8988T (cell line): Measurements from ENCODE around the gene PCDHA8.
"Not testable (repeated sequence)": the region's sequence is repeated elsewhere in the genome, so short reads cannot be mapped to it uniquely, and the experiment has no call there.

Experiments
- DNase-seq: peaks from one replicate; pipeline ENCODE4 v3.0.0; 2011

Gene PCDHA8

GRCh38 chr5:140829511-140830501 is 11.2 kb upstream of the PCDHA8 start:
- DNase-seq: not testable (repeated sequence)

- DNase-seq: no peak
These were observed 7.0 kb upstream of the PCDHA8 start, which contains the start of gene PCDHA7 for GRCh38 chr5:140833993-140834392. PCDHA7 (plus strand) TSS chr5:140834269; CDS start chr5:140834384, 115 bp downstream.

GRCh38 chr5:140834439-140835008 is 6.5 kb upstream of the PCDHA8 start:
- DNase-seq: not testable (repeated sequence)

- DNase-seq: no peak
These were observed 5.1 kb upstream of the PCDHA8 start for GRCh38 chr5:140835622-140836510.

GRCh38 chr5:140842798-140843733 is 2.1 kb downstream of the PCDHA8 start:
- no peak for DNase-seq

GRCh38 chr5:140848139-140849102 is 7.4 kb downstream of the PCDHA8 start, which contains the start of gene PCDHA9:
PCDHA9 (plus strand) TSS chr5:140848382; CDS start chr5:140848496, 114 bp downstream.
- not testable (repeated sequence) for DNase-seq

GRCh38 chr5:140849831-140850634 is 9.0 kb downstream of the PCDHA8 start:
- DNase-seq: not testable (repeated sequence)

- peak; percentile 48 for DNase-seq
These were observed 15.0 kb downstream of the PCDHA8 start, which contains the start of gene PCDHA10 for GRCh38 chr5:140855772-140856674. PCDHA10 (plus strand) TSS chr5:140855897; CDS start chr5:140856049, 152 bp downstream.

- DNase-seq: no peak
These were observed 16.4 kb downstream of the PCDHA8 start for GRCh38 chr5:140857177-140857986.

GRCh38 chr5:140857987-140858240 is 16.9 kb downstream of the PCDHA8 start:
- DNase-seq: no peak

- DNase-seq: no peak
These were observed 21.7 kb downstream of the PCDHA8 start for GRCh38 chr5:140862441-140863295.

- no peak for DNase-seq
These were observed 28.0 kb downstream of the PCDHA8 start, which contains the start of gene PCDHA11 for GRCh38 chr5:140868721-140869554. PCDHA11 (plus strand) TSS chr5:140868957; CDS start chr5:140869104, 147 bp downstream.

- no peak for DNase-seq
These were observed 28.5 kb downstream of the PCDHA8 start for GRCh38 chr5:140869555-140869886.

GRCh38 chr5:140870221-140871201 is 29.5 kb downstream of the PCDHA8 start:
- no peak for DNase-seq
